ENCODE measurements around the gene ZNF407.

GRCh38 chr18:74654638-74655037 lies 57.0 kb downstream of the ZNF407 start:
- no peak for TF ChIP-seq ZNF785 (tag by site-specific recombination; IDR thresholded peaks at IDR 0.05)
- TF ChIP-seq ZNF747 (tag by site-specific recombination; IDR thresholded peaks at IDR 0.05): no peak
- TF ChIP-seq ZNF580 (tag by site-specific recombination; IDR thresholded peaks at IDR 0.05): no peak
- 0 out of 2 replicates have a peak, but pooled peaks have one; percentile 14 for TF ChIP-seq CTCF (tag by site-specific recombination; IDR thresholded peaks at IDR 0.05)

Data from HEK293 (cell line).